ENCODE measurements around the gene POLH.
A peak's percentile ranks its signal among the peaks of the same experiment; 100 is the strongest.

Gene POLH

GRCh38 chr6:43624786-43625288, 48.9 kb downstream of the POLH start:
- H3K36me3 ChIP-seq (ENCODE audit: control insufficient read depth, insufficient read depth, low read length) = peaks cover 42% of the 10 kb centered on the region
- TF ChIP-seq, protein P1, sequence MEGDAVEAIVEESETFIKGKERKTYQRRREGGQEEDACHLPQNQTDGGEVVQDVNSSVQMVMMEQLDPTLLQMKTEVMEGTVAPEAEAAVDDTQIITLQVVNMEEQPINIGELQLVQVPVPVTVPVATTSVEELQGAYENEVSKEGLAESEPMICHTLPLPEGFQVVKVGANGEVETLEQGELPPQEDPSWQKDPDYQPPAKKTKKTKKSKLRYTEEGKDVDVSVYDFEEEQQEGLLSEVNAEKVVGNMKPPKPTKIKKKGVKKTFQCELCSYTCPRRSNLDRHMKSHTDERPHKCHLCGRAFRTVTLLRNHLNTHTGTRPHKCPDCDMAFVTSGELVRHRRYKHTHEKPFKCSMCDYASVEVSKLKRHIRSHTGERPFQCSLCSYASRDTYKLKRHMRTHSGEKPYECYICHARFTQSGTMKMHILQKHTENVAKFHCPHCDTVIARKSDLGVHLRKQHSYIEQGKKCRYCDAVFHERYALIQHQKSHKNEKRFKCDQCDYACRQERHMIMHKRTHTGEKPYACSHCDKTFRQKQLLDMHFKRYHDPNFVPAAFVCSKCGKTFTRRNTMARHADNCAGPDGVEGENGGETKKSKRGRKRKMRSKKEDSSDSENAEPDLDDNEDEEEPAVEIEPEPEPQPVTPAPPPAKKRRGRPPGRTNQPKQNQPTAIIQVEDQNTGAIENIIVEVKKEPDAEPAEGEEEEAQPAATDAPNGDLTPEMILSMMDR (IDR thresholded peaks at IDR 0.05; ENCODE audit: insufficient read depth, low read length, poor library complexity, severe bottlenecking) = no peak
- DNase-seq (ENCODE audit: extremely low read depth, insufficient read length) = no peak
- no peaks in the 10 kb centered on the region for H3K27me3 ChIP-seq (replicated peaks; ENCODE audit: control insufficient read depth, insufficient read depth, low read length)
- H3K4me3 ChIP-seq (replicated peaks; ENCODE audit: low read depth, low read length) = no peak overlapping the region

DNA sequence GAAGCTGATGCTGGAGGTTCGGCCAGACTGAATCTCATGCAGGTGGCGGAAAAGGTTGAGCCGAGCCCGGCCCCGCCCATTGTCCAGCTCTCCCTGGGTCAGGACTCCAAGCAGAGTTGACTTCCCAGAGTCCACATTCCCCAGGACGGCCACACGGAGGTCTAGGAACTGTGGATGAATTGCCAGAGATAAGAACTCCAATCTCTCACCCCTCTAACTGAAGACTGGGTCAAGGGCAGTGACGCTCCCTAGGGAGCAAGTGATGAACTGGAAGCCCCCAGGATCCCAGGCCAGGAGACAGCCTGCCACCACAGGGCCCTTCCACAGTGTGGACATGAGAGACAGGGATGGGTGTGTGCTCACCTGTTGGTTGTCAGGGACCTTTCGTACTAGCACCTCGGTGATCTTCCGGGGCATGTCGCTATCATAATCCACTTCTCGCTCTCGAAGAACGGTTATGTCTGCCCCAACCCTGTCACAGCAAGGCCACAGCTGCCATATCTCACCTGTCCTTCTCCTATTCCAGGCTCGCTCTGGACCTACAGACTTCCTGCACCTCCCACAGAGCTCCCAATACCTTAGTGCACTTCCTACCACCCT, 49.5 kb downstream of the POLH start:
- peaks cover 42% of the 10 kb centered on the region for H3K36me3 ChIP-seq (ENCODE audit: control insufficient read depth, insufficient read depth, low read length)
- DNase-seq (ENCODE audit: extremely low read depth, insufficient read length) = no peak
- TF ChIP-seq, protein P1 (IDR thresholded peaks at IDR 0.05; ENCODE audit: insufficient read depth, low read length, poor library complexity, severe bottlenecking) = no peak
- no peak overlapping the region for H3K4me3 ChIP-seq (replicated peaks; ENCODE audit: low read depth, low read length)
- no peaks in the 10 kb centered on the region for H3K27me3 ChIP-seq (replicated peaks; ENCODE audit: control insufficient read depth, insufficient read depth, low read length)

- TF ChIP-seq, protein P1 (IDR thresholded peaks at IDR 0.05; ENCODE audit: insufficient read depth, low read length, poor library complexity, severe bottlenecking) = no peak
- H3K36me3 ChIP-seq (ENCODE audit: control insufficient read depth, insufficient read depth, low read length) = peaks cover 28% of the 10 kb centered on the region
- H3K27me3 ChIP-seq (replicated peaks; ENCODE audit: control insufficient read depth, insufficient read depth, low read length) = no peaks in the 10 kb centered on the region
- no peak overlapping the region for H3K4me3 ChIP-seq (replicated peaks; ENCODE audit: low read depth, low read length)
- no peak for DNase-seq (ENCODE audit: extremely low read depth, insufficient read length)
Measured at GRCh38 chr6:43627008-43627825, 51.2 kb downstream of the POLH start.

DNA sequence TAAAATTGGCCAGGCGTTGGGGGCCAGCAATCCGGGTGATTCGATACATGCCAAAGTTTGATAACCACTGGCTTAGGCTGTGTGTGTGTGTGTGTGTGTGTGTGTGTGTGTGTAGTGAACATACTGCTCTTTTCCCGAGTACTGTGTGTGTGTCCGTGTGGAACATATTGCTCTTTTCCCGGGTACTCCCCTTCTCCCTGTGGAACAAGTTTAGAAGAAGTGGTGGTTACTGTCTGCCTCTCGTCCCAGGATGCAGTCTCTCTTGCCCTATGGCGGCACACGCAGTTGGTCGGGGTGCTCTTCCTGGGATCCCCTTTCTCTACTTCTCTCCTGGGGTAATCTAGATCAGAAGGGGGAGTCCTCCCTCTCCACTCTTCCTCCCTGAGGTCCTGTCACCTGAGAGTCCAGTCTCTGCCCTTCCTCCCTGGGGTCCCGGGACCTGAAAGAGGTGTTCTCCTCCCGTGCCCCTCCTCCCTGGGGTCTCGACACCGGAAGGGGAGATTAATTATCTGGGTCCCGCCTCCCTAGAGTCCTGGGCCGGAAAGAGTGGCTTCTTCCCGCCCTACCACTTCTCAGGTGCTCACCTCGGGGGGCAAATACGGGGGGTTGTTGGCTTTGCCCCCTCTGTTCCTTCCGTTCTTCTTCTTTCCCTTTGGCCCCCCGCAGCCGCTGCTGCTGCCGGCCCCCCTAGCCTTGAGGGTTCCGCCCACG, 52.6 kb downstream of the POLH start:
- Histone ChIP-seq H3K27me3 (replicated peaks; ENCODE audit: control insufficient read depth, insufficient read depth, low read length) (no peaks in the 10 kb centered on the region), H3K4me3 (replicated peaks; ENCODE audit: low read depth, low read length) (peak overlapping the region; percentile 89), H3K36me3 (ENCODE audit: control insufficient read depth, insufficient read depth, low read length) (peaks cover 22% of the 10 kb centered on the region)
- TF ChIP-seq, protein P1 (IDR thresholded peaks at IDR 0.05; ENCODE audit: insufficient read depth, low read length, poor library complexity, severe bottlenecking) = no peak
- peak; percentile 62 for DNase-seq (ENCODE audit: extremely low read depth, insufficient read length)

DNA sequence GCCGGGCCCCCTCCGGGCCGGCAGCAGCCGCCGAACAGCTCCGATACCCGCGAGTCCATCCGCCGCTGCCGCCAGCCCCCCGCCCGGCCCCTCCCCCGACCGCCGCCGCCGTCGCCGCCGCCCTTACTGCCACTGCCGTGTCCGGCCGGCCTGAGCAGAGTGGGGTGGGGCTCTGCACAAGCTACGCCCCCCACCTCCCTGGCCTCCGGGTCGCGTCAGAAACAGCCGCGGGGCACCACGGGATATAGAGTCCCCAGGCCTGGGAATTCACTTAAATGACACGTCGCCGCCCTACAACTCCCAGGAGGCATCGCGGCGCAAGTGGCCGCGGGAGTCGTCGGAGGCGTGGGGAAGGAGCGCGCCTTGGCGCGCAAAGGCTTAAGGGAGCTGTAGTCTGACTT, 53.1 kb downstream of the POLH start, which contains the start of gene GTPBP2:
GTPBP2 (minus strand) TSS at position 161 of the 401 bp plus-strand sequence; CDS start at position 59, 102 bp downstream.
- H3K4me3 ChIP-seq (replicated peaks; ENCODE audit: low read depth, low read length) = peak within 1 kb of the TSS; percentile 89
- peak; percentile 98 for DNase-seq (ENCODE audit: extremely low read depth, insufficient read length)
- TF ChIP-seq, protein P1 (IDR thresholded peaks at IDR 0.05; ENCODE audit: insufficient read depth, low read length, poor library complexity, severe bottlenecking) = no peak
- H3K27me3 ChIP-seq (replicated peaks; ENCODE audit: control insufficient read depth, insufficient read depth, low read length) = no peaks in the 10 kb centered on the region
- peaks cover 18% of the 10 kb centered on the region for H3K36me3 ChIP-seq (ENCODE audit: control insufficient read depth, insufficient read depth, low read length)
